ENCODE data around the gene TRIM38. TPM values are rescaled to one million over a fixed set of nuclear protein-coding genes. Genes with fewer than 3 reads are reported as not detected.

The TRIM38 gene
- total RNA-seq, 2 experiments from 2014 or later, result 17.0 to 17.5 TPM

DNA sequence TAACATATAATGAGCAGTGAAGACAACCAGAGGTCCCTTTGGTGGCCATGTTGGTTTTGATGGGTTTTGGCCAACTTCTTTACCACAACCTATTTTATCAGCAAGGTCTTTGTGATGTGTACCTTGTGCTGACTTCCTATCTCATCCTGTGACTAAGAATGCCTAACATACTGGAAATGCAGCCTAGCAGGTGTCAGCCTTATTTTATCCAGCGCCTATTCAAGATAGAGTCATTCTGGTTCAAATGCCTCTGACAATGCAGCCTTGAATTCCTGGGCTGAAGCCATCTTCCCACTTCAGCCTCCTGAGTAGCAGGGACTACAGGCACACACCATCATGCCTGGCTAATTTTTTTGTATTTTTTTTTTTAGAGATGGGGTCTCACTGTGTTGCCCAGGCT lies 7.8 kb upstream of the TRIM38 start:
- ATAC-seq (ENCODE audit: poor library complexity) (no peak), DNase-seq (no peak)
- CTCF ChIA-PET, result no interaction called here
- H3K9me3 ChIP-seq (ENCODE audit: control insufficient read depth in 1 of 2, insufficient read depth in 1 of 2, low read length in 2 of 2), result no peaks in the 10 kb centered on the region
- no peak overlapping the region for H3K27ac Mint-ChIP-seq
- POLR2A ChIA-PET, result no interaction called here
- H3K27ac ChIP-seq (ENCODE audit: low read depth in 1 of 2, low read length in 2 of 2), result no peak overlapping the region
- H3K4me3 ChIP-seq (ENCODE audit: low read length), result no peak overlapping the region
- peaks cover 5% of the 10 kb centered on the region for H3K27me3 Mint-ChIP-seq
- TF ChIP-seq, protein P1, sequence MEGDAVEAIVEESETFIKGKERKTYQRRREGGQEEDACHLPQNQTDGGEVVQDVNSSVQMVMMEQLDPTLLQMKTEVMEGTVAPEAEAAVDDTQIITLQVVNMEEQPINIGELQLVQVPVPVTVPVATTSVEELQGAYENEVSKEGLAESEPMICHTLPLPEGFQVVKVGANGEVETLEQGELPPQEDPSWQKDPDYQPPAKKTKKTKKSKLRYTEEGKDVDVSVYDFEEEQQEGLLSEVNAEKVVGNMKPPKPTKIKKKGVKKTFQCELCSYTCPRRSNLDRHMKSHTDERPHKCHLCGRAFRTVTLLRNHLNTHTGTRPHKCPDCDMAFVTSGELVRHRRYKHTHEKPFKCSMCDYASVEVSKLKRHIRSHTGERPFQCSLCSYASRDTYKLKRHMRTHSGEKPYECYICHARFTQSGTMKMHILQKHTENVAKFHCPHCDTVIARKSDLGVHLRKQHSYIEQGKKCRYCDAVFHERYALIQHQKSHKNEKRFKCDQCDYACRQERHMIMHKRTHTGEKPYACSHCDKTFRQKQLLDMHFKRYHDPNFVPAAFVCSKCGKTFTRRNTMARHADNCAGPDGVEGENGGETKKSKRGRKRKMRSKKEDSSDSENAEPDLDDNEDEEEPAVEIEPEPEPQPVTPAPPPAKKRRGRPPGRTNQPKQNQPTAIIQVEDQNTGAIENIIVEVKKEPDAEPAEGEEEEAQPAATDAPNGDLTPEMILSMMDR (IDR thresholded peaks at IDR 0.05), result no peak
- intact Hi-C loops (cut with DNase I, micrococcal nuclease), result no loop called here
- H3K4me1 ChIP-seq (ENCODE audit: insufficient read depth, low read length), result peaks cover 15% of the 10 kb centered on the region
- peaks cover 2% of the 10 kb centered on the region for H3K9me3 Mint-ChIP-seq
- H3K36me3 ChIP-seq (ENCODE audit: insufficient read depth, low read length), result no peaks in the 10 kb centered on the region
- no peaks in the 10 kb centered on the region for H3K27me3 ChIP-seq (ENCODE audit: control insufficient read depth in 1 of 2, insufficient read depth in 2 of 2, low read length in 2 of 2)
- H3K36me3 Mint-ChIP-seq (ENCODE audit: low read depth), result no peaks in the 10 kb centered on the region
- H3K4me3 Mint-ChIP-seq, result no peak overlapping the region
- peaks cover 17% of the 10 kb centered on the region for H3K4me1 Mint-ChIP-seq (ENCODE audit: low read depth)

DNA sequence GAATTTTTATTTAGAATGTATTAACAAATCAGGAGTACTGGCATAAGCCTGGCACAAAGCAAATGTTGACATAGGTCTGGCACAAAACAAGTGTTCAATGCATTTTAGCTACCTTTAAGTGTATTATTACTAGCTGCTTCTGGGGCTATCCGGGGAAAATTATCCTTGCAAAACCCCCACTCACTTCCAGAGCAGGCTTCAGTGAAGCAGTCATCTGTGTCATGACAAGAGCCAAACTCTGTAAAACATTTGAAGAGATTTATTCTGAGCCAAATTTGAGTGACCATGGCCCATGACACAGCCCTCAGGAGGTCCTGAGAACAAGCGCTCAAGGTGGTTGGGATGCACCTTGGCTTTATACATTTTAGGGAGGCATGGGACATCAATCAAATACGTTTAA lies 6.4 kb upstream of the TRIM38 start:
- POLR2A ChIA-PET, result no interaction called here
- no peaks in the 10 kb centered on the region for H3K9me3 ChIP-seq (ENCODE audit: control insufficient read depth in 1 of 2, insufficient read depth in 1 of 2, low read length in 2 of 2)
- Mint-ChIP-seq H3K27me3 (peaks cover 4% of the 10 kb centered on the region), H3K4me1 (ENCODE audit: low read depth) (peaks cover 31% of the 10 kb centered on the region), H3K36me3 (ENCODE audit: low read depth) (no peaks in the 10 kb centered on the region), H3K27ac (no peak overlapping the region), H3K9me3 (peaks cover 4% of the 10 kb centered on the region), H3K4me3 (no peak overlapping the region)
- no peak for DNase-seq
- H3K36me3 ChIP-seq (ENCODE audit: insufficient read depth, low read length), result no peaks in the 10 kb centered on the region
- CTCF ChIA-PET, result no interaction called here
- no peak for ATAC-seq (ENCODE audit: poor library complexity)
- no peak overlapping the region for H3K4me3 ChIP-seq (ENCODE audit: low read length)
- peaks cover 30% of the 10 kb centered on the region for H3K4me1 ChIP-seq (ENCODE audit: insufficient read depth, low read length)
- TF ChIP-seq, protein P1 (IDR thresholded peaks at IDR 0.05), result no peak
- intact Hi-C loops (cut with DNase I, micrococcal nuclease), result no loop called here
- no peaks in the 10 kb centered on the region for H3K27me3 ChIP-seq (ENCODE audit: control insufficient read depth in 1 of 2, insufficient read depth in 2 of 2, low read length in 2 of 2)
- H3K27ac ChIP-seq (ENCODE audit: low read depth in 1 of 2, low read length in 2 of 2), result no peak overlapping the region

DNA sequence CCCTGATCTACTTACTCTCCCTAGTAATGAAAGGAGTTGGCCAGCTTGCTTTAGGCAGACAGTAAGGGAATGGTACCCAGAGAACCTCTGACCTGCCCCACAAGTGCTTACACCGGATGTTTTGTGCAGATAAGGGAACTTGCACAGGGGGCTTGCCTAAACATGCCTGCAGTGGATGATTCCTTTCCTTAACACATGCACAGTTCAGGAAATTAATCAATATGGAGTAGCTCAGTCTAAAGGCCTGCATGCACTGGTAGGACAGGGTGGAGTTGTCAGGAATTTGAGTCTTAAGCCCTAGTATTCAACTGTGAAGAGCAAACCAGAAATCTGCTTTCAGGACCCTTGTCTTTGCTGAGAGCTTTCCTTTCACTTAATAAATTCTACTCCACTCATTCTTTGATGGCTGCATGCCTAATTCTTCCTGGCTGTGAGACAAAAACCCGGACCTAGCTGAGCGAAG lies 3.9 kb upstream of the TRIM38 start:
- H3K27me3 ChIP-seq (ENCODE audit: control insufficient read depth in 1 of 2, insufficient read depth in 2 of 2, low read length in 2 of 2), result no peaks in the 10 kb centered on the region
- Mint-ChIP-seq H3K36me3 (ENCODE audit: low read depth) (peaks cover 10% of the 10 kb centered on the region), H3K9me3 (peaks cover 4% of the 10 kb centered on the region), H3K27ac (peak overlapping the region; percentile 97), H3K4me1 (ENCODE audit: low read depth) (peaks cover 49% of the 10 kb centered on the region), H3K27me3 (no peaks in the 10 kb centered on the region), H3K4me3 (peak overlapping the region; percentile 49)
- intact Hi-C loops (cut with DNase I, micrococcal nuclease), result no loop called here
- H3K27ac ChIP-seq (ENCODE audit: low read depth in 1 of 2, low read length in 2 of 2), result peak overlapping the region in 1 of 2 donors; percentile 20
- no peaks in the 10 kb centered on the region for H3K36me3 ChIP-seq (ENCODE audit: insufficient read depth, low read length)
- H3K4me3 ChIP-seq (ENCODE audit: low read length), result peak overlapping the region; percentile 14
- CTCF ChIA-PET, result interaction anchor here (0.8 to 1.7 kb wide), 2 partner anchors 28 to 34 kb away, joined by 3 to 7 read pairs; no protein-coding TSS in a partner anchor
- TF ChIP-seq, protein P1 (IDR thresholded peaks at IDR 0.05), result no peak
- H3K9me3 ChIP-seq (ENCODE audit: control insufficient read depth in 1 of 2, insufficient read depth in 1 of 2, low read length in 2 of 2), result no peaks in the 10 kb centered on the region
- DNase-seq (no peak), ATAC-seq (ENCODE audit: poor library complexity) (no peak)
- POLR2A ChIA-PET, result interaction anchor here (0.9 to 1.3 kb wide), 2 partner anchors 34 to 62 kb away, joined by 4 read pairs; a partner anchor contains a TSS
- peaks cover 44% of the 10 kb centered on the region for H3K4me1 ChIP-seq (ENCODE audit: insufficient read depth, low read length)
